HG03565 (cell line): Measurements from ENCODE around the gene IL20RB.
"Not testable (repeated sequence)": the region's sequence is repeated elsewhere in the genome, so short reads cannot be mapped to it uniquely, and the experiment has no call there.

Experiments used
- ATAC-seq: cut with Tn5 transposase; IDR thresholded peaks from one replicate; pipeline ENCODE4 v1.9.1; 2021; ENCODE audit warnings: mild to moderate bottlenecking, moderate library complexity; ENCODE audit not compliant: unreplicated experiment

The IL20RB gene

DNA sequence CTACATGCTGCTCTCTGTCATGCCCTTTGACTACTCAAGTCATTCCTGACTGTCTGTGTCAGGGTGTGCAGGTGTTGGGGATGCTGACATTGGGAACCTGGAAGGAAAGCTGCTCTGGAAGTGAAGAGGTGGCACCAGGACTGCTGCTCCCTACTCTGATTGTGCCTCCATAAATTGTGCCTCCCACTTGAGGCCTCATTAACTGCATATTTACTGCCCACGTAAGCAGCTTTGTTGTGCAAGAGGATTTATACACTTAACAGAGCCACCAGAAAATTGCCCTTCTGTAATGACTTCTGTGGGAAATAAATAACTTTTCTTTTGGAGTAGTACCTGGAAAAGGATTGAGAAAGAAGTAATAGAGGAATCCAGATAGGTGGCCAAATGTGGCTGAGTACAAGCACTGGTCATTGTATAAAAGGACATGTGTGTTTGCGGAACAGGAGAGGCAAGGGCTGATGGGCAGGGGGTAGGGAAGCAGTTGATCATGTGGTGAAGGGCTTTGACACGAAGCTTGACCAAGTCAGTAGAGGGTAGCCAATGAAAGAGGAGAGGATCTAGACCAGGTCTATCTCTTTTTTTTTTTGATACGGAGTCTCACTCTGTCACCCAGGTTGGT lies 24.8 kb downstream of the IL20RB start:
- no peak for ATAC-seq

DNA sequence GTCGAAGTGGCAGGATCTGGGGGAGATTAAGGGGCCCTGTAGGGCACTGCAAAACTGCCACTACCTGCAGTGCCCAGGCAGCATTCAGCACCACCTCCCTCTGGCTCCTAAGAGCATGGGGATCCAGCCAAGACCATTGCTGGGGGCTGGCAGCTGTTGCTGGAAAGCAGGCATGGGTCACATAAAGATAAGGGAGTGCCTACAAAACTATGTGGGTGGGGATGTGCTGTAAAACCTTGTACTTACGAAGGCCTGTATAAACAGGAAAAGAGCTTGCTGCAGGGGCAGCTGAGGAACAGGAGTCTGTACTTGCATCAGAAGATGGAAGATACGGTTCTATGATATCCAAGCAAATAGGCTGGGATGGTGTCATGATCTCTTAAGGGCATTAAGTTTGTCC lies 27.1 kb downstream of the IL20RB start:
- ATAC-seq, result no peak

- ATAC-seq, result not testable (repeated sequence)
Measured at GRCh38 chr3:136987398-136987980, 29.7 kb downstream of the IL20RB start.

GRCh38 chr3:136988651-136989050 lies 30.9 kb downstream of the IL20RB start:
- no peak for ATAC-seq

DNA sequence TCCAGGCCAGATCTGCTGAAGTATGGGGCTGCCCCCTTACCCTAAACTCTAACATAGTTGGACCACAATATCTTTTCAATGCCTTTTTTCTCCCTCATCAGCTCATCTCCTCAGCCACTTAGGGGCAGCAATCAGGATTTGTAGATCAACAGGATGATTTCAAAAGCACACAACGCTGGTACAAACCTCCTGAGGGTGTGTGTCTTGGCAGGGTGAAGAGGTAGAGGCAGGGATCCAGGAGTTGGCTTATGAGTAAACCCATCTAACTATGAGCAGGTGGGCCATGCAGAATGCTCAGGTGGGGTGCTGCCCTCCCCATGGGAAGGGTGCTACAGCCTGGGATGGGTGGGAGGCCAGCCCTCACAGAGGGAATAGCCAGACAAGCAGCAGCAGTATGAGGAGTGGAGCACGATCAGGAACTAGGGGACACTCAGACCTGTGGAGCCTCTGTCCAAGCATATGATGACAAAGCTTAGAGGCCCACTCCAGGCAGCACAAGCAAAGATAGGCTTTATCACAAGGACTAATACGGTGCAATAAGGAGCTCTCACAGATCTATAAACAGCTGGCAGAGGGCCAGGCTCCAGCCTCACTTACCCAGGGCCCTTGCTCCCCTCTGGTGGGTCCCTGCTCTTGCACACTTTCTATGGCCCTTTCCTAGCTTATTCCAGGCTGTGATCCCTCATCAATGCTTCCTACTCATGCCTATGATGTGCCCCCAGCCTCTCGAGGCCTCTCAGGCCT lies 32.2 kb downstream of the IL20RB start:
- ATAC-seq, result no peak

DNA sequence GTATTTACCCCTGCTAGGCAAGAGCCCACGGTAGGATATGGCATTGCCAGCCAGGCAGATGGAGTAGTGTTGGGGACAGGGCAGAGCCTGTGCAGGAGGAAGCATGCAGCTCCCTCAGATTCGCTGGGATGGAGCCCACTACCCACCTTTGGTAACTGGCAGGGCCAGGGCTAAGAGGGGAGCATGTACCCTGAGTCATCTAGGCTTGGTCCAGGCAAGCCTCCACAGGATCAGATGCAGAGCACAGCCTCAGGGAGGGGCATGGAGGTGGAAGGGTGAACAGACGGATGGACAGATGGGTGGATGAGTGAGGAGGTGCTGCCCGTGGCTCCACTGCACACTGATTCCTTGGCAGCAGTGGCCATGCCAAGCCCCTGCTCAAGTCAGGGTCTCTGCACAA lies 33.0 kb downstream of the IL20RB start:
- no peak for ATAC-seq

GRCh38 chr3:136992115-136992514 lies 34.3 kb downstream of the IL20RB start:
- ATAC-seq, result no peak

GRCh38 chr3:136994772-136995516 lies 37.2 kb downstream of the IL20RB start:
- ATAC-seq, result no peak

GRCh38 chr3:136995652-136996051 lies 37.9 kb downstream of the IL20RB start:
- ATAC-seq, result no peak

GRCh38 chr3:137000039-137000438 lies 42.3 kb downstream of the IL20RB start:
- ATAC-seq, result no peak

DNA sequence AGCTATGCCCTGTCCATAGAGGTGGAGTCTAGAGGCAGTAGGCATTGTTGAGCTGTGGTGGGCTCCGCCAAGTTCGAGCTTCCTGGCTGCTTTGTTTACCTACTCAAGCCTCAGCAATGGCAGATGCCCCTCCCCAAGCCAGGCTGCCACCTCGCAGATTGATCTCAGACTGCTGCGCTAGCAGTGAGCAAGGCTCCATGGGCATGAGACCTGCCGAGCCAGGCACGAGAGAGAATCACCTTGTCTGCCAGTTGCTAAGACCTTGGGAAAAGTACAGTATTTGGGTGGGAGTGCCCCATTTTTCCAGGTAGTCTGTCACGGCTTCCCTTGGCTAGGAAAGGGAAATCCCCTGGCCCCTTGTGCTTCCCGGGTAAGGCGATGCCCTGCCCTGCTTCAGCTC lies 49.6 kb downstream of the IL20RB start:
- not testable (repeated sequence) for ATAC-seq

DNA sequence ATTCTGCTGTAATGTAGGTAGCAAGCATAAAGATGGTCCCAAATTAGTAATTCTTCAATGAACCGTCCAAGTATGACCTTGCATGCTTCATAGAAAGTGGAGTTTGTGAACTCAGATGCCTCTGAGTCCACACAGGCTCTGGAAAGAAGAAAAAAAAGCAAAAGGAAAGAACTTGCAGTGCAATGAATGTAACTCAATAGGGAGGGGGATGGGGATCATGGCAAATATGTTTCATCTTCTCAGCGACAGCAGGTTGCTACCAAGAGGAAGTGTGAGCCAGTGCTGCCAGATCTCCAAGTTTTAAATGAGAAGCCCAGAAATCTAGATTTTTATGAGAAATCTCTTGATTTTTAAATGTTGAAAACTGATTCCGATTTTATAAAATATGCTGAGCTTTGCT lies 50.3 kb downstream of the IL20RB start:
- no peak for ATAC-seq

DNA sequence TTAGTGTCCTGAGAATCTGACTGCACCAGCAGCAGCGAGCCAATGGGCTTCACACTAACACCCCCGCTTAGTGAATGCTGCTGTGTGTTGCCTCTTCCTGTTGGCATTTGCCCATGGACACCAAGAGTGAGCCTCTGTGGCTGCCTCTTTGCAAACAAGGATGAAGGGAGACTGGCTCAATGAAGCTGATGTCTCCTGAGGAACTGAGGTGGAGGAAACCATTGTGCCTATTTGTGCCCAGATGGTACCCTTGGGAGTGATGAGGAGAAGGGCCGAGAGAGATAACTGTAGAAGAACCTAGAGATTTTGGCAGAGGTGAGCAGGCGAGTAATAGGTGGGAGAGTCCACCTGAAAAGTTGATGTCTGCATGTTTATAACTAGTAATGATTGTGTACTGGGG lies 51.2 kb downstream of the IL20RB start:
- ATAC-seq, result no peak

DNA sequence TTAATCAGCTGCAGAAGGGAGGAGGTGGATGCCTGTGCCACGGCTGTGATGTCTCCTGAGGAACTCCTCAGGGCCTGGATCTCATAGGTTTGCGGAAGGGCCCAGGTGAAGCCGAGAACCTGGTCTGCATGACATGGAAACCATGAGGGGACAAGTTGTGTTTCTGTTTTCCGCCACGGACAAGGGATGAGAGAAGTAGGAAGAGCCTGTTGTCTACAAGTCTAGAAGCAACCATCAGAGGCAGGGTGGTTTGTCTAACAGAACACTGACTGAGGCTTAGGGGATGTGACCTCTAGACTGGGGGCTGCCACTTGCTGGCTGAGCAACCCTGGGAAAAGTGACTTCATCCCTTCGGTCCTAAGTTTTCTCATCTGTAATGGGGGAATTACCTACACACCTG lies 52.4 kb downstream of the IL20RB start:
- ATAC-seq, result no peak

DNA sequence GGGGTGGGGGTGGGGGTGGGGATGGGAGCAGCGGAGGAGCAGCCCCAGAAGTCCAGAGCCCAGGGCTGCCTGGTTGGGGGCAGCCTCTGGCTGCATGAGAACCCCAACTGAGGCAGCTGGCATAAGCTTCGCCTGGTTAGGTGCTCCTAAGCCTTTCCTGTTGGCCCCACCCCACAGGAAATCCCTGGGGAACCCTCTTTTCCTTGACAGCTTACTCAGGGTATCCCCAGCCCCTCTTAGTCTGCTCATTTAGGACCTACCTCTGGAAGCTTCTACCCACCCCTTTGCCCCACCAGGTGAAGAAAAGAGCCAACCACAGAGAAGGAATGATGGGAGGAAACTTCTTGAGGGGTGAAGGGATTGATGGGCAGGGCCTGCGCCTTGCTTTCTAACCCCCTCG lies 53.4 kb downstream of the IL20RB start:
- no peak for ATAC-seq

DNA sequence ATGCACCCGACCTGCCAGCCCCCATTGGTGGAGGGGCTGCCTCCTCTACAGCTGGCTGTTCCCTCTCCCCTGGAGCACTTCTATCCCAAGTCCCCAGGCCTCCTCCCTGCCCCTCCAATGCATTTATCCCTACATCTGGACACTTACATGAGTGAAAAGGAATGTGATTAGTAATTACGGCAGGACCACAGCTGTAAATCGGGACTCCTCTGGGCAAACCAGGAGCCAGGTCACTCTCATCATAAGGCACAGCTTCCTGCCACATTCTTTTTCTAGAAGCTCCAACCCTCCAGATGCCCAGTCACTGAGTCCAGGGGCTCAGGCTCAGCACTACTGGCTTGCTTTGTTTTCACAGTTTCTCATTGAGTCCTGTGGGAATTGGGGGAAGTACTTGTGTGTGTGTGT lies 54.3 kb downstream of the IL20RB start:
- no peak for ATAC-seq

GRCh38 chr3:137013951-137014688 lies 56.3 kb downstream of the IL20RB start:
- peak; percentile 85 for ATAC-seq

DNA sequence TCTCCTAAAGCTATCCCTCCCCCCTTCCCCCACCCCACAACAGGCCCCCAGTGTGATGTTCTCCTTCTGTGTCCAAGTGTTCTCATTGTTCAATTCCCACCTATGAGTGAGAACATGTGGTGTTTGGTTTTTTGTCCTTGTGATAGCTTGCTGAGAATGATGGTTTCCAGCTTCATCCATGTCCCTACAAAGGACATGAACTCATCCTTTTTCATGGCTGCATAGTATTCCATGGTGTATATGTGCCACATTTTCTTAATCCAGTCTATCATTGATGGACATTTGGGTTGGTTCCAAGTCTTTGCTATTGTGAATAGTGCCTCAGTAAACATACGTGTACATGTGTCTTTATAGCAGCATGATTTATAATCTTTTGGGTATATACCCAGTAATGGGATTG lies 59.5 kb downstream of the IL20RB start:
- ATAC-seq, result not testable (repeated sequence)

DNA sequence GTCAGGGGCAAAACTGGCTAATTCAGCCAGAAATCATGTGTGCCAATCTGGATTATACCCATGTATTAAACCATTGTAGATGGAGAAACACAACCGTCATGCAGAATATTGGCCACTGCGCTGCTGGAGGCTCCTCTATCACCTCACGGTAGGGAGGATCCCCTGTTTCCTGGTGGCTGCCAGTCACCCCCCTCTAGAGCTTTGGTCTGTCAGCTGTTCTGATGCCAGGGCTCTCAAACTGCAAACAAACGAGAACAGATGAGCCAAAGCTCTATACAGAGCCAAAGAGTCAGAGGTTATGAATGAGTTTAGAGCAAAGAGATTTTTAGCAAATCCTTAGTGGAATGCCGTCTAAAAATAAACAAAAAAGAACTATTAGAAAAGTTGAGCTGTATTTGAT lies 62.5 kb downstream of the IL20RB start:
- no peak for ATAC-seq

- no peak for ATAC-seq
Measured at GRCh38 chr3:137020888-137021287, 63.1 kb downstream of the IL20RB start.

- ATAC-seq, result no peak
Measured at GRCh38 chr3:137024348-137024747, 66.6 kb downstream of the IL20RB start.
